AG04449 (cell line): Measurements from ENCODE around the gene AKAP6.

Experiments
- CTCF ChIA-PET: fragments of 350-600 bp; formaldehyde crosslinking; extraction: SDS; loops from one replicate; lab custom pipeline; 2021; ENCODE audit warnings: antibody characterized with exemption; lab: Yijun Ruan, JAX
- POLR2A ChIA-PET: fragments of 400-600, 350-600 bp; formaldehyde crosslinking; extraction: SDS; loops from one replicate; lab custom pipeline; 2020; ENCODE audit warnings: antibody characterized with exemption, inconsistent platforms; lab: Yijun Ruan, JAX
- DNase-seq: peaks from one replicate; pipeline ENCODE4 v3.0.0-alpha.2; 2010; ENCODE audit warnings: low read depth, low spot score
- H3K4me3 ChIP-seq: 2 replicates; pipeline ENCODE4 v1.5.1; 2011; ENCODE audit warnings: low read depth, mild to moderate bottlenecking, control low read depth, low read length
- TF ChIP-seq, protein P1 (sequence below): IDR thresholded peaks from one replicate; pipeline ENCODE4 v1.5.1; 2011; ENCODE audit warnings: mild to moderate bottlenecking, moderate library complexity, low read length, control low read depth, inconsistent platforms; ENCODE audit not compliant: insufficient read depth; ENCODE audit errors: missing control alignments

AKAP6 gene

DNA sequence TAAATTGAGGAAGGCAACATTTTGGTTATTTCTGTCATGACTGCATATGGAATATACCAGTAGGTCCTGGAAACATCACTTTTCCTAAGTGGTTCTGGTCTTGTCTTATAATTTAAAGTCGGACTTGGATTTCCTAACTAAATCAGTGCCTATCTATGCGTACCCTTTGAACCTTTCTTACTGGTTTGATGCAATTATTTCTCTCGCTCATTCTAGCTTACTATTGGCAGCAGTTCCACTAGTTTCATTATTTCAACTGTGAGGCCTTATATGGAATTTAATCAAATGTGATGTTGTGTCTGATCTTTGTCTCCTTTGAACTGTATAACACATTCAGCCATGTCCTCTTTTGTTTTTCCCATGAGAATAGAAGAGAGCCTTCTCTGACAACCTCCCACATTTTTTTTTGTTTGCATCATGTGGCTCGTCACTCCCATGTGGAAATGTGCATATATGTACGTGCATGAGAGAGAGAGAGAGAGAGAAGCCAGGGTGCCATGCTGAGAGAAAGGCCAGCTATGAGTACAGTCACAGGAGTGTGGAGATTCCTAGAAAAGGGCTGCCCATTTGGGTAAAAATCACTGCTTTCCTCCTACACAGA lies 48.0 kb downstream of the AKAP6 start:
- CTCF ChIA-PET, result interaction anchor here (0.7 to 2.5 kb wide), 3 partner anchors 11 to 307 kb away, joined by 3 to 8 read pairs (median 4); no protein-coding TSS in a partner anchor
- POLR2A ChIA-PET, result no interaction called here
- DNase-seq, result no peak
- no peak overlapping the region for H3K4me3 ChIP-seq
- TF ChIP-seq, protein P1, sequence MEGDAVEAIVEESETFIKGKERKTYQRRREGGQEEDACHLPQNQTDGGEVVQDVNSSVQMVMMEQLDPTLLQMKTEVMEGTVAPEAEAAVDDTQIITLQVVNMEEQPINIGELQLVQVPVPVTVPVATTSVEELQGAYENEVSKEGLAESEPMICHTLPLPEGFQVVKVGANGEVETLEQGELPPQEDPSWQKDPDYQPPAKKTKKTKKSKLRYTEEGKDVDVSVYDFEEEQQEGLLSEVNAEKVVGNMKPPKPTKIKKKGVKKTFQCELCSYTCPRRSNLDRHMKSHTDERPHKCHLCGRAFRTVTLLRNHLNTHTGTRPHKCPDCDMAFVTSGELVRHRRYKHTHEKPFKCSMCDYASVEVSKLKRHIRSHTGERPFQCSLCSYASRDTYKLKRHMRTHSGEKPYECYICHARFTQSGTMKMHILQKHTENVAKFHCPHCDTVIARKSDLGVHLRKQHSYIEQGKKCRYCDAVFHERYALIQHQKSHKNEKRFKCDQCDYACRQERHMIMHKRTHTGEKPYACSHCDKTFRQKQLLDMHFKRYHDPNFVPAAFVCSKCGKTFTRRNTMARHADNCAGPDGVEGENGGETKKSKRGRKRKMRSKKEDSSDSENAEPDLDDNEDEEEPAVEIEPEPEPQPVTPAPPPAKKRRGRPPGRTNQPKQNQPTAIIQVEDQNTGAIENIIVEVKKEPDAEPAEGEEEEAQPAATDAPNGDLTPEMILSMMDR, result no peak

DNA sequence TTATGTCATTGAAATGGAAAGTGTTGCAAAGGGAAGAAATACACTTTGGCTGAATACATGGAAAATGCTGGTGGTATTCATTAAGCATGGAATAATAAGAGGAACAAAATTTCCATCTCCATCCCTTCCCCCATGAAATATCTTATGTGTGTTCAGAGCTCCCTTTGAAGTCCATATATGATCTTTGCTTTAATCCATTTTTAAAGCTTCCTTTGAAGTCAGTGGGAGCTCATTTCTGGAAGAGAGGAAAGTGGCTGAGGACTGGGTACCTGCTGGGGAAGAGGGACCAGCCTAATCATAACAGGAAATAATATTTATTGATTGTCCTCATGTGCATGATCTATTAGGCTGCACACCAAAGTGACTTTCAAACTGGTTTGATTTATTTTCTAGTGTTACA lies 49.2 kb downstream of the AKAP6 start:
- no peak for DNase-seq
- TF ChIP-seq, protein P1, result no peak
- ChIA-PET CTCF (interaction anchor here (1.4 kb wide), 1 partner anchor 124 kb away, joined by 4 read pairs; no protein-coding TSS in a partner anchor), POLR2A (interaction anchor here (0.6 kb wide), 1 partner anchor 110 kb away, joined by 4 read pairs; no protein-coding TSS in a partner anchor)
- no peak overlapping the region for H3K4me3 ChIP-seq

DNA sequence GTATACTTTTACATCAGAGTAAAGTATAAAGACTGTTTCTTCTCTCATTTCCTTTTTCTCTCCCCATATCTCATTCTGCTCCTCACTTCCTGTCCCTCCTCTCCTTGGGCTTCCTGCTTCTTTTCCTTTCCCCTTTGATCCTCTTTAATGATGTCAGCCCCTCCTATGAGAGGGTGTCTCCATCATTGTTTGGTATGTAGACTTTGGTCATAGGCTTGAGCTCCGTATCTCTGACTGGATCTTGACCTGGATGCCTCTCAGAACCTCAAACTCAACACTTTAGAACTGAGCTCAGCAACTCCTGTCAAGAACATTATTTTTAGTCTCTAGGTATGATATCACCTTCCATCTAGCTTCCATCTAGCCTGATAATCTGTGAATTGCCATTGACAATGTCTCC lies 50.3 kb downstream of the AKAP6 start:
- TF ChIP-seq, protein P1, result no peak
- POLR2A ChIA-PET, result no interaction called here
- CTCF ChIA-PET, result interaction anchor here (0.7 to 1.7 kb wide), 4 partner anchors 9 to 306 kb away, joined by 3 to 5 read pairs (median 4); no protein-coding TSS in a partner anchor
- no peak overlapping the region for H3K4me3 ChIP-seq
- no peak for DNase-seq

DNA sequence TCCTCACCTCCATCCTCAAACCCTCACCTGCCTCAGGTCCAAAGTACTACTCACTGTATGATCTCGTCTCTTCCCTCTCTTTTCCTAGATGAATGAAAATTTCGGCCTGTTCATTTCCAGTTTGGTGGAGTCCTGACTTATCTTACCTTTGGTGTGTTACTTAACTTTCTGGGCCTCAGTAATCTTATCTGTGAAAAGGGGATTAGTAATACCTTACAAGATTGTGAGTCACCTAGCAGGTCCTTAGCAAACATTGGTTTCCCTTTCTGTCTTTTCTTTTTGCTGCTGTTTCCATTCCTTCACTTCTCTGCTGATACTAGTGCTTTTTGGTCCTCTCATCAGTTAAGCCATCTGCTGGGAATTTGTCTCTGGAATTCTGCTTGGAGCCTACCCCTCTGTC lies 52.8 kb downstream of the AKAP6 start:
- POLR2A ChIA-PET, result no interaction called here
- CTCF ChIA-PET, result interaction anchor here (1.0 to 2.1 kb wide), 10 partner anchors 9 to 131 kb away, joined by 3 to 16 read pairs (median 9); no protein-coding TSS in a partner anchor
- TF ChIP-seq, protein P1, result no peak
- DNase-seq, result no peak
- H3K4me3 ChIP-seq, result no peak overlapping the region

DNA sequence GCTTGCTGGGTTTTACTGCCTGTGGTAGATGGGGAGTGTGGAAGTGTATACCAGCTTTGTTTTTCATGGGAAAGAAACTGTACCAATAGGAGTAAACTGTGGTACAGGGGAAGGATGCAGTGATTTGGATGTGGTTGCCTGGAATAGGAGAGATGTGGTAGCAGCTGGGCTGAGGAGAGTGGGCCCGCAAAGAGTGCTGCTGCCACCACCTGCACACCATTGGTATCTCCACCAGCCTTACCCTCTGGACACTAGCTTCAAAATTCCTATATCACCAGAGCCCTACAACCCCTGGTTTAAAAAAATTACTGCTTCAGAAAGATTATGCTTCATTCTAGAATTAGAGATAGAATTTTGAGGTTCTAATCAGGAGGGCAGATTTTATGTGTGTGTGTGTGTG lies 53.6 kb downstream of the AKAP6 start:
- CTCF ChIA-PET, result interaction anchor here (0.9 to 2.1 kb wide), 13 partner anchors 9 to 132 kb away, joined by 3 to 16 read pairs (median 7); no protein-coding TSS in a partner anchor
- POLR2A ChIA-PET, result interaction anchor here (0.5 kb wide), 1 partner anchor 1167 kb away, joined by 3 read pairs; no protein-coding TSS in a partner anchor
- DNase-seq, result no peak
- no peak overlapping the region for H3K4me3 ChIP-seq
- TF ChIP-seq, protein P1, result peak; percentile 67

DNA sequence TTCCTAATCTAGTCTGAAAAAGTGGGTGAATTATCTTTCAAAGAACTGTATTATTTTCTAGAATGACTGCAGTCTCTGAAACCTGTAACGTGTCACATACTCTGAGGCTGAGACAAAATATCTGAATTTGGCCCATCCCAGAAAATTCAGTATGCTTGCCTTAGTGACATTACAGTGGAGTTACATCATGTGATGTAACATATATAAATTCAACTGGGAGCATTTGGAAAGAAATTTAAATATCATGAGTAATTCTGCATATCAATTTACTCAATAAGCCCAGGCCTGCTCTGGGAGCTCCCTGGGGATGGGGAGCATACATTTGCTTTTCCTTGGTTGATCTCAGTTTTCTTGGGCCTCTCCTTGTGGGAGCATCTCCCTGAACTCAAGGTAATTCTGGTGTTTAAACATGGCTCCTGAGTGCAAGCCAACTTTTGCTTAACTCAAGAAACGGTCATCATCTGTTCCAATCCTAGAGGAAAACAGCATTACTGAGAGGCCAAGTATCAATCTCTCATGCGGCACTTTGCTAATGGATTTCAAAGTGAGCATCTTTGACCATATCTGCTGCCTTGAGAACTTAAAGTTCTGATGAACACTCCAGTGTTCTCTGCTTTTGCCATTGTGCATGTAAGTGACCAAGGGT lies 54.4 kb downstream of the AKAP6 start:
- ChIA-PET CTCF (interaction anchor here (0.9 to 2.1 kb wide), 11 partner anchors 8 to 133 kb away, joined by 3 to 16 read pairs (median 9); no protein-coding TSS in a partner anchor), POLR2A (interaction anchor here (0.5 kb wide), 1 partner anchor 1168 kb away, joined by 3 read pairs; no protein-coding TSS in a partner anchor)
- TF ChIP-seq, protein P1, result no peak
- H3K4me3 ChIP-seq, result no peak overlapping the region
- DNase-seq, result no peak
